H9 (cell line): ENCODE measurements around the gene KIF6. TPM values are rescaled to one million over a fixed set of nuclear protein-coding genes. Genes with fewer than 3 reads are reported as not detected.

Experiments
- DNase-seq: peaks from one replicate; pipeline ENCODE4 v3.0.0-alpha.2; 2017
- H2AFZ ChIP-seq: one replicate; pipeline ENCODE4 v1.6.1; 2013; ENCODE audit warnings: mild to moderate bottlenecking, low read length, control low read depth, moderate library complexity
- H2AK5ac ChIP-seq: 2 replicates; pipeline ENCODE4 v1.6.1; 2013; ENCODE audit warnings: low read length, control low read depth, mixed read lengths; ENCODE audit not compliant: insufficient read length
- H2BK120ac ChIP-seq: one replicate; pipeline ENCODE4 v1.6.1; 2013; ENCODE audit warnings: low read depth, mild to moderate bottlenecking, low read length, control low read depth, inconsistent platforms; ENCODE audit not compliant: poor library complexity, severe bottlenecking
- H2BK12ac ChIP-seq: 2 replicates; pipeline ENCODE4 v1.6.1; 2013; ENCODE audit warnings: low read length, control low read depth, mixed read lengths, low read depth; ENCODE audit not compliant: insufficient read length
- H2BK15ac ChIP-seq: 2 replicates; pipeline ENCODE4 v1.6.1; 2013; ENCODE audit warnings: low read depth, low read length, control low read depth
- H2BK20ac ChIP-seq: one replicate; pipeline ENCODE4 v1.6.1; 2013; ENCODE audit warnings: low read depth, mild to moderate bottlenecking, low read length, control low read depth, inconsistent platforms; ENCODE audit not compliant: poor library complexity, severe bottlenecking
- H2BK5ac ChIP-seq: 2 replicates; pipeline ENCODE4 v1.6.1; 2013; ENCODE audit warnings: low read length, control low read depth, mixed read lengths; ENCODE audit not compliant: insufficient read length
- H3K14ac ChIP-seq: 2 replicates; pipeline ENCODE4 v1.6.1; 2013; ENCODE audit warnings: low read length, control low read depth; ENCODE audit not compliant: insufficient read depth
- H3K18ac ChIP-seq: 2 replicates; pipeline ENCODE4 v1.6.1; 2013; ENCODE audit warnings: low read depth, mild to moderate bottlenecking, mixed read lengths, low read length, control low read depth; ENCODE audit not compliant: insufficient read length
- H3K23ac ChIP-seq: 2 replicates; pipeline ENCODE4 v1.6.1; 2013; ENCODE audit warnings: low read length, control low read depth, mixed read lengths, low read depth; ENCODE audit not compliant: insufficient read length
- H3K23me2 ChIP-seq: 2 replicates; pipeline ENCODE4 v1.6.1; 2013; ENCODE audit warnings: low read depth, mild to moderate bottlenecking, mixed read lengths, low read length, control low read depth; ENCODE audit not compliant: insufficient read length, poor library complexity, severe bottlenecking
- H3K27ac ChIP-seq: 2 replicates; pipeline ENCODE4 v1.5.1; 2013; ENCODE audit warnings: low read length, control low read depth, mixed read lengths, low read depth; ENCODE audit not compliant: insufficient read length
- H3K27me3 ChIP-seq: 2 replicates; pipeline ENCODE4 v1.6.1; 2013; ENCODE audit warnings: low read length, control low read depth, inconsistent platforms; ENCODE audit not compliant: insufficient read depth
- H3K4ac ChIP-seq: 2 replicates; pipeline ENCODE4 v1.6.1; 2013; ENCODE audit warnings: low read depth, mild to moderate bottlenecking, control low read depth, inconsistent platforms, low read length, moderate library complexity
- H3K4me1 ChIP-seq: 2 replicates; pipeline ENCODE4 v1.6.1; 2013; ENCODE audit warnings: low read length, control low read depth, inconsistent platforms; ENCODE audit not compliant: insufficient read depth
- H3K4me2 ChIP-seq: 2 replicates; pipeline ENCODE4 v1.6.1; 2013; ENCODE audit warnings: low read length, control low read depth, mixed read lengths; ENCODE audit not compliant: insufficient read length, insufficient read depth
- H3K56ac ChIP-seq: 2 replicates; pipeline ENCODE4 v1.6.1; 2013; ENCODE audit warnings: low read depth, mild to moderate bottlenecking, mixed read lengths, low read length, control low read depth; ENCODE audit not compliant: insufficient read length
- H3K79me1 ChIP-seq: 2 replicates; pipeline ENCODE4 v1.6.1; 2013; ENCODE audit warnings: low read depth, mild to moderate bottlenecking, moderate library complexity, low read length, control low read depth, inconsistent platforms; ENCODE audit not compliant: insufficient read depth, poor library complexity, severe bottlenecking
- H3K79me2 ChIP-seq: 2 replicates; pipeline ENCODE4 v1.6.1; 2013; ENCODE audit warnings: low read length, control low read depth, inconsistent platforms; ENCODE audit not compliant: insufficient read depth
- H3K9ac ChIP-seq: 2 replicates; pipeline ENCODE4 v1.6.1; 2013; ENCODE audit warnings: low read length, control low read depth, mixed read lengths; ENCODE audit not compliant: insufficient read length; ENCODE audit errors: extremely low read depth
- H3K9me3 ChIP-seq: one replicate; pipeline ENCODE4 v1.6.1; 2013; ENCODE audit warnings: low read depth, low read length, inconsistent platforms; ENCODE audit not compliant: control insufficient read depth
- H3T11ph ChIP-seq: one replicate; pipeline ENCODE4 v1.6.1; 2013; ENCODE audit warnings: mild to moderate bottlenecking, low read length, control low read depth, inconsistent platforms
- H4K20me1 ChIP-seq: one replicate; pipeline ENCODE4 v1.6.1; 2013; ENCODE audit not compliant: control insufficient read depth, insufficient read length, insufficient read depth
- H4K5ac ChIP-seq: 2 replicates; pipeline ENCODE4 v1.6.1; 2013; ENCODE audit warnings: low read depth, mild to moderate bottlenecking, mixed read lengths, low read length, control low read depth; ENCODE audit not compliant: insufficient read length
- H4K8ac ChIP-seq: replicated peaks from 2 replicates; pipeline ENCODE4 v1.6.1; 2013; ENCODE audit warnings: low read length, control low read depth, mixed read lengths, low read depth; ENCODE audit not compliant: insufficient read length
- H4K91ac ChIP-seq: 2 replicates; pipeline ENCODE4 v1.6.1; 2013; ENCODE audit warnings: low read depth, mild to moderate bottlenecking, moderate library complexity, mixed read lengths, low read length, control low read depth; ENCODE audit not compliant: insufficient read length
- H3K27ac Mint-ChIP-seq, 3 experiments: 2 replicates in 2 of 3; 3 replicates in 1 of 3; pipeline ENCODE4 v1.8.0; 2020 to 2021; ENCODE audit warnings: mixed read lengths in 3 of 3, mild to moderate bottlenecking in 1 of 3, moderate library complexity in 1 of 3
- H3K27me3 Mint-ChIP-seq: 2 replicates; pipeline ENCODE4 v1.8.0; 2021; ENCODE audit warnings: low read depth, mild to moderate bottlenecking, moderate library complexity, mixed read lengths
- H3K36me3 Mint-ChIP-seq, 3 experiments: 2 replicates in 2 of 3; 3 replicates in 1 of 3; pipeline ENCODE4 v1.8.0; 2020 to 2021; ENCODE audit warnings: low read depth in 3 of 3, mixed read lengths in 3 of 3; ENCODE audit not compliant: insufficient read depth in 1 of 3
- H3K4me1 Mint-ChIP-seq, 2 experiments: 2 replicates each; pipeline ENCODE4 v1.8.0; 2020; ENCODE audit warnings: mixed read lengths in 2 of 2
- H3K4me3 Mint-ChIP-seq, 2 experiments: 2 replicates in 1 of 2; 3 replicates in 1 of 2; pipeline ENCODE4 v1.8.0; 2020 to 2021; ENCODE audit warnings: mild to moderate bottlenecking in 2 of 2, mixed read lengths in 2 of 2, moderate library complexity in 1 of 2
- H3K9me3 Mint-ChIP-seq, 2 experiments: 2 replicates in 1 of 2; 3 replicates in 1 of 2; pipeline ENCODE4 v1.8.0; 2020; ENCODE audit warnings: mild to moderate bottlenecking in 2 of 2, mixed read lengths in 2 of 2, moderate library complexity in 1 of 2
- CTCF ChIP-seq: fragments of 200-600 bp; sonication (generic); conservative IDR thresholded peaks from 3 replicates; pipeline ENCODE4 v1.8.0; 2021; ENCODE audit warnings: antibody characterized with exemption, mild to moderate bottlenecking
- WGBS: extraction: QIAGEN DNeasy Blood & Tissue Kit; methylation state at CpG from one replicate; pipeline ENCODE4 v1.1.7; 2013; ENCODE audit warnings: missing lambda C conversion rate, low lambda C conversion rate, mixed read lengths; ENCODE audit not compliant: insufficient read length; ENCODE audit errors: extremely low coverage; 5-methylcytosine and 5-hydroxymethylcytosine counted together
- total RNA-seq: library from RNA; stranded (reverse); gene quantifications from 2 replicates; pipeline ENCODE4 v1.2.1, GENCODE V29; 2021

Gene KIF6
- total RNA-seq, 1 experiment from 2014 or later: 0.63 TPM

- H3K4me2 ChIP-seq: no peak overlapping the region
Observed at GRCh38 chr6:39453241-39453640, 272.0 kb downstream of the KIF6 start.

More at GRCh38 chr6:39453241-39453640, 272.0 kb downstream of the KIF6 start:
- H4K20me1 ChIP-seq: no peaks in the 10 kb centered on the region
- H3K4me1 ChIP-seq: no peaks in the 10 kb centered on the region
- Mint-ChIP-seq H3K27ac (no peak overlapping the region), H3K36me3 (peaks cover 5 to 18% (median 7%) of the 10 kb centered on the region in 3 experiments; a peak in 5 of 7 replicates), H3K9me3 (peaks cover 15 to 17% of the 10 kb centered on the region in 2 experiments), H3K4me1 (peaks cover 5 to 7% of the 10 kb centered on the region in 2 experiments; a peak in 3 of 4 replicates), H3K27me3 (no peaks in the 10 kb centered on the region), H3K4me3 (no peak overlapping the region)
- H3K18ac ChIP-seq: no peak overlapping the region
- H2BK12ac ChIP-seq: no peak overlapping the region
- H3K23ac ChIP-seq: no peak overlapping the region
- no peak overlapping the region for H4K91ac ChIP-seq
- no peak overlapping the region for H4K5ac ChIP-seq
- H3K9me3 ChIP-seq: no peaks in the 10 kb centered on the region
- no peak overlapping the region for H2BK5ac ChIP-seq
- H4K8ac ChIP-seq: no peak overlapping the region
- H3T11ph ChIP-seq: no peak overlapping the region
- H3K14ac ChIP-seq: no peak overlapping the region
- DNase-seq: no peak
- H2BK20ac ChIP-seq: no peak overlapping the region
- no peaks in the 10 kb centered on the region for H3K23me2 ChIP-seq
- WGBS: 100% methylated on average over 2 of the region's 5 CpGs
- no peak overlapping the region for H2BK15ac ChIP-seq
- H3K56ac ChIP-seq: no peak overlapping the region
- no peak overlapping the region for H2AK5ac ChIP-seq
- no peak overlapping the region for H3K4ac ChIP-seq
- no peaks in the 10 kb centered on the region for H3K79me2 ChIP-seq
- H3K79me1 ChIP-seq: no peaks in the 10 kb centered on the region
- no peak overlapping the region for H3K9ac ChIP-seq
- H2BK120ac ChIP-seq: no peak overlapping the region
- TF ChIP-seq CTCF: no peak
- H3K27ac ChIP-seq: no peak overlapping the region
- no peaks in the 10 kb centered on the region for H3K27me3 ChIP-seq
- no peak overlapping the region for H2AFZ ChIP-seq
